KMS-11 (cell line): ENCODE results near the gene TRH.
A peak's percentile ranks its signal among the peaks of the same experiment; 100 is the strongest.
"Not testable (repeated sequence)": the region's sequence is repeated elsewhere in the genome, so short reads cannot be mapped to it uniquely, and the experiment has no call there.

Experiments used
- H2AFZ ChIP-seq: fragments of 200-600 bp; sonication (generic); 2 replicates; pipeline ENCODE4 v1.6.1; 2016; ENCODE audit warnings: antibody characterized with exemption, mixed run types, low read depth
- H3K27ac ChIP-seq: fragments of 200-600 bp; sonication (generic); 2 replicates; pipeline ENCODE4 v1.6.1; 2016; ENCODE audit warnings: mild to moderate bottlenecking, mixed run types
- H3K27me3 ChIP-seq: fragments of 200-600 bp; sonication (generic); 2 replicates; pipeline ENCODE4 v1.6.1; 2017; ENCODE audit warnings: mild to moderate bottlenecking, low read depth, mixed run types, moderate library complexity; ENCODE audit not compliant: insufficient read depth
- H3K36me3 ChIP-seq: fragments of 200-600 bp; sonication (generic); 2 replicates; pipeline ENCODE4 v1.6.1; 2017; ENCODE audit warnings: mild to moderate bottlenecking, mixed run types; ENCODE audit not compliant: insufficient read depth
- H3K4me1 ChIP-seq: fragments of 200-600 bp; sonication (generic); 2 replicates; pipeline ENCODE4 v1.6.1; 2016; ENCODE audit warnings: mild to moderate bottlenecking, low read depth, mixed run types; ENCODE audit not compliant: poor library complexity, severe bottlenecking
- H3K4me2 ChIP-seq: fragments of 200-600 bp; sonication (generic); 2 replicates; pipeline ENCODE4 v1.7.0; 2016; ENCODE audit warnings: mild to moderate bottlenecking, mixed run types
- H3K4me3 ChIP-seq: fragments of 200-600 bp; sonication (generic); IDR thresholded peaks from 2 replicates; pipeline ENCODE4 v1.6.1; 2017; ENCODE audit warnings: low read depth, low read length, mixed read lengths; ENCODE audit not compliant: insufficient read depth
- H3K79me2 ChIP-seq: fragments of 200-600 bp; sonication (generic); 2 replicates; pipeline ENCODE4 v1.6.1; 2016; ENCODE audit warnings: low read depth, mixed run types; ENCODE audit not compliant: insufficient read depth
- H3K9ac ChIP-seq: fragments of 200-600 bp; sonication (generic); 2 replicates; pipeline ENCODE4 v1.6.1; 2016; ENCODE audit warnings: mild to moderate bottlenecking, mixed run types
- H4K20me1 ChIP-seq: fragments of 200-600 bp; sonication (generic); 2 replicates; pipeline ENCODE4 v1.6.1; 2016; ENCODE audit warnings: mild to moderate bottlenecking, mixed run types; ENCODE audit not compliant: insufficient read depth
- TF ChIP-seq, protein P1 (sequence below): fragments of 200-600 bp; sonication (generic); conservative IDR thresholded peaks from 2 replicates; pipeline ENCODE4 v1.6.1; 2017; ENCODE audit warnings: low read depth, mild to moderate bottlenecking, antibody characterized with exemption, low read length, moderate library complexity, mixed read lengths

TRH gene

DNA sequence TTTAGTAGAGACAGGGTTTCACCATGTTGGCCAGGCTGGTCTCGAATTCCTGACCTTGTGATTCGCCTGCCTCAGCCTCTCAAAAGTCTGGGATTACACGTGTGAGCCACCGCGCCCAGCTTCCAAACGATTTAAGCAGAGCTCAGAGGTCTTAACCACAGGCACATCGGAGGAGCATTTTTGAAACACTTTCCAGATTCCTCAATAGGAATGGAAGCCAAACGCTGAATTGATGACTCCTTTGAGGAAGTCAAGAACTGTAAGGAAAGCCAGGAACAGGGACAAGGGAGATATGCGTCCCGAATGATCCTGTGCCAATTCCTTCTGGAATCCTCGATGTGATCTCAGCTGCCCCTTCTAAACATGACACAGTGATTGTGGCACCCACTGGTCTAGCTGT is 40.0 kb downstream of the TRH start:
- H3K4me2 ChIP-seq: no peak overlapping the region
- no peaks in the 10 kb centered on the region for H3K79me2 ChIP-seq
- no peaks in the 10 kb centered on the region for H4K20me1 ChIP-seq
- TF ChIP-seq, protein P1, sequence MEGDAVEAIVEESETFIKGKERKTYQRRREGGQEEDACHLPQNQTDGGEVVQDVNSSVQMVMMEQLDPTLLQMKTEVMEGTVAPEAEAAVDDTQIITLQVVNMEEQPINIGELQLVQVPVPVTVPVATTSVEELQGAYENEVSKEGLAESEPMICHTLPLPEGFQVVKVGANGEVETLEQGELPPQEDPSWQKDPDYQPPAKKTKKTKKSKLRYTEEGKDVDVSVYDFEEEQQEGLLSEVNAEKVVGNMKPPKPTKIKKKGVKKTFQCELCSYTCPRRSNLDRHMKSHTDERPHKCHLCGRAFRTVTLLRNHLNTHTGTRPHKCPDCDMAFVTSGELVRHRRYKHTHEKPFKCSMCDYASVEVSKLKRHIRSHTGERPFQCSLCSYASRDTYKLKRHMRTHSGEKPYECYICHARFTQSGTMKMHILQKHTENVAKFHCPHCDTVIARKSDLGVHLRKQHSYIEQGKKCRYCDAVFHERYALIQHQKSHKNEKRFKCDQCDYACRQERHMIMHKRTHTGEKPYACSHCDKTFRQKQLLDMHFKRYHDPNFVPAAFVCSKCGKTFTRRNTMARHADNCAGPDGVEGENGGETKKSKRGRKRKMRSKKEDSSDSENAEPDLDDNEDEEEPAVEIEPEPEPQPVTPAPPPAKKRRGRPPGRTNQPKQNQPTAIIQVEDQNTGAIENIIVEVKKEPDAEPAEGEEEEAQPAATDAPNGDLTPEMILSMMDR: no peak
- no peak overlapping the region for H3K27ac ChIP-seq
- H3K36me3 ChIP-seq: no peaks in the 10 kb centered on the region
- no peaks in the 10 kb centered on the region for H3K27me3 ChIP-seq
- no peak overlapping the region for H3K9ac ChIP-seq
- H3K4me3 ChIP-seq: no peak overlapping the region
- no peaks in the 10 kb centered on the region for H3K4me1 ChIP-seq
- H2AFZ ChIP-seq: no peak overlapping the region

DNA sequence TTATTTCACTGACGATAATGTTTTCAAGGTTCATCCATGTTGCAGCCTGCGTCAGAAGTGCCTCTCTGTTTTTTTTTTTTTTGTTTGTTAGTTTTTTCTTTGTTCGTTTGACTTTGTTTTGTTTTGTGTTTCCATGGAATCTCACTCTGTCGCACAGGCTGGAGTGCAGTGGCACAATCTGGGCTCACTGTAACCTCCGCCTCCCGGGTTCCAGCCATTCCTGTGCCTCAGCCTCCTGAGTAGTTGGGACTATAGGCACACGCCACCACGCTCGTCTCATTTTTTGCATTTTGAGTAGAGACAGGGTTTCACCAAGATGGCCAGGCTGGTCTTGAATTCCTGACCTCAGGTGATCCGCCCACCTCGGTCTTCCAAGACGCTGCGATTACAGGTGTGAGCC is 43.1 kb downstream of the TRH start:
- not testable (repeated sequence) for H3K27me3 ChIP-seq, H3K79me2 ChIP-seq, H2AFZ ChIP-seq, H3K36me3 ChIP-seq, H3K4me1 ChIP-seq, H3K4me3 ChIP-seq, H3K27ac ChIP-seq, H4K20me1 ChIP-seq, H3K4me2 ChIP-seq, H3K9ac ChIP-seq

DNA sequence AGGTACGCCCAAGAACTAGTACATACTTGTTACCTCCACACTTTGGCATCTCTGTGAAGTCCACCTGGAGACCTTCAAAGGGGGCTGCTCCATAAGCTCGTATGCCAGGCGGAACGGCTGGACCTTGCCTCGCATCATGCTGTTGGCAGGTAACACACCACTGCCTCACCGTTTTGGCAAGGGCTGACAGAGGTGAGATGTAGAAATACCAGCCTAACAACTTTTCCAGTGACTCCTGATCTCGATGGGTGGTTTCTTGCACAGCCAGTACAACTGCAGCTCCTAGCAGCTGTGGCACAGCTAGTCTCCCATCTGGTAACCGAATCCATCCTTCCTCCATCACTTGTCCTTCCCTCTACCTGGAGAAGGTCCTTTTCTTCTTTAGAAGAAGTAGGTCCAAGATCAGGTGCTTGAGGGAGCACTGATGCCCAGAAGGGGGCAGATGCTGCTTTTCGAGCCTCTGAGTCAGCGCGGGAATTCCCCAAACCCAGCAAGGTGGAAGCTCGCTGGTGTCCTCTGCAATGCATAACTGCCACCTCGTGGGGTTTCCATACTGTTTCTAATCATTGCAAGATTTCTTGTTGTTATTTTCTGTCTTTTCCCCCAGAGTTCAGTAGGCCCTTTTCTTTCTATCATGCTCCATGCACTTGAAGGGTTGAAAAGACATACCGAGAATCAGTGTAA is 51.8 kb downstream of the TRH start:
- H2AFZ ChIP-seq: peak overlapping the region; percentile 58; the same call in 1 of the 2 replicates
- not testable (repeated sequence) for H3K4me1 ChIP-seq, H3K36me3 ChIP-seq, H3K4me2 ChIP-seq, H3K9ac ChIP-seq, H3K27me3 ChIP-seq, H3K4me3 ChIP-seq, H3K79me2 ChIP-seq, H4K20me1 ChIP-seq, H3K27ac ChIP-seq
- TF ChIP-seq, protein P1: peak; percentile 46

DNA sequence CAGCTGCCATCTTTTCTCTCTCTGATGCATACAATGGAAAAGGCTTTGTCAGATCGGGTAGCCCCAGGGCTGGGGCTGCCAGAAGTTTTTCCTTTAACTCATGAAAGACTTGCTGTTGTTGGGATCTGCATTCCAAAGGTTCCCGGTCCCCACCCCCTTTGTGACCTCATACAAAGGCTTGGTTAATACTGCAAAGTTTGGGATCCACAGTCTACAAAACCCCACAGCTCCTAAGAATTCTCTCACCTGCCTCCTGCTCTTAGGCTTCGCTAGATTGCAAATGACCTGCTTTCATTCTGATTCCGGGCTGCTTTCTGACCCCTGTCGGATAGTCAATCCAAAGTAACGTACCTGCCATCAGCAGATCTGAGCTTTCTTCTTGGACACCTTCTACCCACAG is 52.9 kb downstream of the TRH start:
- not testable (repeated sequence) for H3K27ac ChIP-seq, H3K27me3 ChIP-seq, H3K4me2 ChIP-seq, H3K9ac ChIP-seq, H3K79me2 ChIP-seq, H3K4me3 ChIP-seq, H3K4me1 ChIP-seq, H3K36me3 ChIP-seq, H4K20me1 ChIP-seq, H2AFZ ChIP-seq
